ENCODE data around the gene SLC25A23.
"Not testable (repeated sequence)": the region's sequence is repeated elsewhere in the genome, so short reads cannot be mapped to it uniquely, and the experiment has no call there.

The SLC25A23 gene

DNA sequence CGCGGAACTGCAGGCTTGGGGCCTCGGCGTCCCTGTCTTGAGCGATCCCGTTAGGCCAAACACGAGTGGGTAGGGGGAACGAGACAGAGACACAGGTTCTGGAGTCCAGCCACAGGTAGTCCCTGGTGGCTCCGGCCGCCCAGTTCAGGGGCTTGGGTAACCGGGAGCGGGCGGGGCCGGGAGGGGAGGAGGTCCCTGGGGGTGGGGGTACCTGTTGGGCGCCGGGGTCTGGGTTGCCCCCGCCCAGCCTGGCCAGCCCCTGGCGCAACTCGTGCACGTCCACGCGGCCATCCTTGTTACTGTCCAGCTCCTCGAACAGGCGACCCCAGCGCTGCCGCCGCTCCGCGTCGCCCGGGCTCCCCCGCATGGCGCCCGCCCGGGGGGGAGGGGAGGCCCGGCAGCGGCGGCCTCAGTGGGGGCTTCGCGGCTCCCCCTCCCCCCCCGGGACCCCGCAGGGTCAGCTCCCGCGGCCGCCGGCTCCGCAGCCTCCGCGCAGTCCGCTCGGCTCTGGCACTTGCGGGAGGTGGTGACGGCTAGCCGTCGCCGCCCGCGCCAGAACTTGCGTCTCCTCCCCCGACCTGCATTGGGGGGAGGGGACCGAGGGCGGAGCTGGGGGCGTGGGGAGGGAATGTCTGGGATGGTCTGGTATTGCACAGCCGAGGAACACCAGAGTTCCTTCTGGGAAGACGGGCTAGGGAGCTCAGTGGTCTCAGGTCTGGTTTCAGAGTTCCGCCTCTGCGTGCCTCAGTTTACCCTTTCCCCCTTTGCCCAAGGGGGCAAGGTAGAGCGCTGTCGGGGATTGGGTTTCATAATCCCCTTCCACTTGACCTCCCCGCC, at the start of gene SLC25A23:
Gene SLC25A23 (minus strand): TSS at position 531 of the 837 bp plus-strand sequence. CDS start 164 bp downstream, at position 367.
- FAIRE-seq = no peak

DNA sequence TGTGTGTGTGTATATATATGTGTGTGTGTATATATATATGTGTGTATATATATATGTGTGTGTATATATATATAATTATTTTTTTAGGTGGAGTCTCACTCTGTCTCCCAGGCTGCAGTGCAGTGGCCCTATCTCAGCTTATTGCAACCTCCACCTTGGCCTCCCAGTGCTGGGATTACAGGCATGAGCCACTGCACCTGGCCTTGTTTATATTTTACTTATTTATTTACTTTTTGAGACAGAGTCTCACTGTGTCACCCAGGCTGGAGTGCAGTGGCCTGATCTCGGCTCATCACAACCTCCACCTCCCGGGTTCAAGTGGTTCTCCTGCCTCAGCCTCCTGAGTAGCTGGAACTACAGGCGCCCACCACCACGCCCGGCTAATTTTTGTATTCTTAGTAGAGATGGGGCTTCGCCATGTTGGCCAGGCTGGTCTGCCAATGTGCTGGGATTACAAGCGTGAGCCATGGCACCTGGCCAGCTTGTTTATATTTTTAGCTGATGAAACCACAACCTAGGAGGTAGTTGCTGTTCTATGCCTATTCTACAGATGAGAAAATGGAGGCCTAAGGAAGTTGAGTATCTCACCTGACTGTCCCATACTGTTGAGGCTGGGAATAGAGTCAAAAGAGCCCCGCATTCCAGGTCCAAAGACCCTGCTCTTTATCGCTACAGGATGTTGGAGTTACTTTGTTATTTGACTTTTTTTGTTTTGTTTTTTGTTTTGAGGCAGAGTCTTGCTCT, 48.6 kb upstream of the SLC25A23 start:
- FAIRE-seq = not testable (repeated sequence)

DNA sequence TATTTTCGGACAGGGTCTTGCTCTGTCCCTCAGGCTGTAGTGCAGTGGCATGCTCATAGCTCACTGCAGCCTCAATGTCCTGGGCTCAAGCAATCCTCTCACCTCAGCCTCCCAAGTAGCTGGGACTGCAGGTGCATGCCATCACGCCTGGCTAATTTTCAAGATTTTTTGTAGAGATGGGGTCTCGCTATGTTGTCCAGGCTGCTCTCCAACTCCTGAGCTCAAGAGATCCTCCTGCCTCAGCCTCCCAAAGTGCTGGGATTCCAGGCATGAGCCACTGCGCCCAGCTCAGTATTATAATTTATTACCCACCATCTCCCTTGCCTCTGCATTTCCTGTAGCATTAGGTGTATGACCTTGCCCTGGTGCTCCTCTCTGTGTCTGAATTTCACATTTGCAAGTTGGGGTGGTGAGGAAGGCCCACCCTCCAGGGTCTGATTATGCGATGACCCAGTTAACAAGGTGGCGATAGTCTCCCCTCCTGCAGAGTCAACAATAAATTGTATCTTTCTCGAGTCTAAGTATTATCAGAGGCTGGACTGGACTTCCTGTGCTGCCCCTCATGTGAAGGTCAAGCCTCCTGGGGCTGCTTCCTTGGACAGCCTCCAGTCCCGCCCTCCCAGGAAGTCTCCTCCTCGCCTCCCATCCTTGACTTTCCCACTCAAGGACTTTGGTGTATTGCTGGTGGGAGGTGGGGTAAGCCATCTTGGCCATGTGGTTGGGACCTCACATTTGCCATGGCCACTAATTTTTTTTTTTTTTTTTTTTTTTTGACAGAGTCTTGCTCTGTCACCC, 44.0 kb upstream of the SLC25A23 start:
- no peak for FAIRE-seq

DNA sequence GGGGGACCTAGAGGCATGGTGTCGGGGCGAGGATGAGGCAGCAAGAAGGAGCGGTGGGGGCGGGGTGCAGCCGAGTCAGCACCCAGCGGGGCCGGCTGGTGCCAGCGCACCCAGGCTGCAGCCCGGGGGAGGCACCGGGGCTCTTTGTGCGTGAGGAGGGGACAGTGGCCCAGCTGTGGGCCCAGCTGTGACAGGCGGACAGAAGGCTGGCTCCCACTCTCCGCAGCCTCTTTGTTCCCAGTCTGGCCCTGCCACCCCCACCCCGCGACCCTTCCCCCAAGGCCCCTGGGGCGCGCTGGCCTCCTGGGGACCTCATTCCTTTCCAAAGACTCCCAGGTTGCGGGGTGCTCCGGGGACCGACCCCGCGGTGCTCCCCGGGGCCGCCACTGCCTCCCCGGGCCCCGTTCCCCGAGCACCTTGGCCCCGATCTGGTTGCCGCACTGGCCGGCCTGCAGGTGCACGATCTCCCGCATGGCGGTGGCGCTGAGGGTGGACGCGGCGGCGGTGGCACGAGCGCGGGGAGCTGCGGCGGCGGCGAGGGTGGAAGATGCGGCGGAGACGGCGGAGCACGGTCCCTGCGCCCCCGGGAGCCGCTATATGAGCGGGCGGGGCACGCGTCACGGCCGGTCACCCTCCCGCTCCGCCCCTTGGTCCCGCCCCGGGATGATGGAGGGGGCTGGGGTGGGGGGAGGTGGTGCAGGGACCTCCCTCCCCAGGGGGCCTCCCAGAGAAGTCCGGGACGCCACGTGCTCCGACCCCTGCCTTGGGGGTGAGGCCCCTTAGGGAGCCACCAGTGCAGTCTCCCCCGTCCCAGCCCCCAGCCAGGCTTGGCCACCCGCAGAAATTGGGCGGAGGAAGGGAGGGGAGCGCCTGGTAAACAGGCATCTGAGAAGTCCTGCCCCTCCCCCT, 42.4 kb upstream of the SLC25A23 start, which contains the start of gene TUBB4A:
Gene TUBB4A (minus strand): TSS at position 570 of the 909 bp plus-strand sequence. CDS start 97 bp downstream, at position 473.
- no peak for FAIRE-seq

DNA sequence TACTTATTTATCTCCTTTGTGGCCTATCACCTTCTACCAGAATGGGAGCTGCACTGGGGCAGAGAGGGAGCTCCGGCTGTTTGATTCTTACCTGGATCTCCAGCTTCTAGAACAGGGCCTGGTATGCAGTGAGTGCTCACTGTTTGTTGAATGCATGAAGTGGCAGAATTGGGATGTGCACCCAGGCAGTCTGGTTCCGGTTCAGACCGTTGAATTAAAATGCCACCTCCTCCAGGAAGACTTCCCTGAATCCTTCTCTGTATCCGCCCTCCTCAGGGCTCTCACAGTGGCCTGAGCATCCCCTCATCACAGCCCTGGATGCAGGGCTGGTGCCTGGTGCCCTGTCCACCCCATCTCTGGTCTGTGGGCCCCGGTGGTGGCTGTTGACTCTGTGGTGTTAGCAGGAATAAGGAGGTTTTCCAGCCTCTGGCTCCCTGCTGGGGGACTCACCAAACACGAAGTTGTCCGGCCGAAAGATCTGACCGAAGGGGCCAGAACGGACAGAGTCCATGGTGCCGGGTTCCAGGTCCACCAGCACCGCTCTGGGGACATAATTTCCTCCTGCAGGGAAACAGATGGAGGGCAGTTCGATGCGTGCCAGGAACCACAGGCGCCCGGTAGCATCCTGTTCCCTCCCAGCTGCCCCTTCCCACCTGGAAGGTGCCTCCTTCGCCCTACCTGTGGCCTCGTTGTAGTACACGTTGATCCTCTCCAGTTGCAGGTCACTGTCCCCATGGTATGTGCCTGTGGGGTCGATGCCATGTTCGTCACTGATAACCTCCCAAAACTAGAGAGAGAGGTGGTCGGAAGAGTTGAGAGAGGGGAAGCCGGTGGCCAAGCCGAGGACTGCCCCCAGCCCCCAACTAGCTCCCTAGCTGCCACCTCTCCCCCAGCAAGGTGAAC, 41.5 kb upstream of the SLC25A23 start:
- no peak for FAIRE-seq

DNA sequence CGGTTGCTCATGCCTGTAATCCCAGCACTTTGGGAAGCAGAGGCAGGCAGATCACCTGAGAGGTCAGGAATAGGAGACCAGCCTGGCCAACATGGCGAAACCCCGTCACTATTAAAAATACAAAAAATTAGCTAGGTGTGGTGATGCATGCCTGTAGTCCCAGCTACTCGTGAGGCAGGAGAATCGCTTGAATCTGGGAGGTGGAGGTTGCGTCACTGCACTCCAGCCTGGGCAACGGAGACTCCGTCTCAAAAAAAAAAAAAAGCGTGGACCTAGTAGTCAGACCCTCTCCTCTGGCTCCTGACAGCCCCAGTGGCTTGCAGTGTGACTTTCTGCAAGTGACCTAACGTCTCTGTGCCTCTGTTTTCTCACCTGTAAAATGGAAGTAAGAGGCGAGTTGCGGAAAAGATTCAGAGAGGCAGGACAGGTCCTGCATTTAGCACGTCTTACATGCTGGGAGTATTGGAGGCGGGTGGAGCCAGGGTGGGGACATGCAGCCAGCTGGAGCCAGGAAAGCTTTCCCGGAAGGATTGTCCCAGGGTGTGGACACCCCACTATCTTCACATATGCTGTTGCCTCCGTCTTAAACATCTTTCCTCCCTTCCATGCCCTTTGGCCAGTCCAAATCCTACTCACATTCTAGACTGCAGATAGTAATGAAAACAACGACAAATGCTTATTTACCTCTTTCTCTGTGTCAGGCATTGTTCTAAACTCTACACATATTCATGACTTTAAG, 39.6 kb upstream of the SLC25A23 start:
- FAIRE-seq = no peak

DNA sequence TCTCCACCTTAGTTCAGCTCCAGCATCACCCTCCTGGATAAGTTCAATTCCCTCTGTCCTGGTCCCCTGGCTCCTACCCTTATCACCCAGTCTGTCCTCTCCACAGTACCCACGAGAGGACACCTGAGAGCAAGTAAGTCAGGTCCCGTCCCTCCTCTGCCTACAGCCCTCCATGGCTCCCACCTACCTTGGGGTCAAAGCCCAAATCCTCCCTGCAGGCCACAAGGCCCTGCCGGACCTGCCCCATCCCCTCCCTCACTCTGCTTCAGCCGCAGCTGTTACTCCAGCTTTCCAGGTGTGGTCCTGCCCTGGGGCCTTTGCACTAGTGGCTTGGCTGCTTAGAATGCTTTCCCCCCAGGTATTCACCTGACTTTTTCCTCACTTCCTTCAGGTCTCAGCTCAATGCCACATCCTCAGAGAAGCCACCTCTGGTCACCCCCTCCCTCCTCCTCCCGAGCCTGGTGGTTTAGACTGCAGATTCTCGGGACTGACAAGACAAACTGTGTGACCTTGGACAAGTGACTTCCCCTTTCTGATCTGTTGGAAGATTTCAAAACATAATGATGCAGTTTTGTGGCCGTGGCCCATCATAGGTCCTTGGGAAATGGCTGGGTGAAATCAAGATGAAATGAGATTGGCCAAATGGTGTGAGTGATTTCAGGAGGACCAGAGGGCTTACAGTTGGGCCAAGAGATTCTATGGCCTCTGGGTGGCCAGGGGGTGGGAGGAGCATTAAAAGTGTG, 38.9 kb upstream of the SLC25A23 start:
- FAIRE-seq = no peak

DNA sequence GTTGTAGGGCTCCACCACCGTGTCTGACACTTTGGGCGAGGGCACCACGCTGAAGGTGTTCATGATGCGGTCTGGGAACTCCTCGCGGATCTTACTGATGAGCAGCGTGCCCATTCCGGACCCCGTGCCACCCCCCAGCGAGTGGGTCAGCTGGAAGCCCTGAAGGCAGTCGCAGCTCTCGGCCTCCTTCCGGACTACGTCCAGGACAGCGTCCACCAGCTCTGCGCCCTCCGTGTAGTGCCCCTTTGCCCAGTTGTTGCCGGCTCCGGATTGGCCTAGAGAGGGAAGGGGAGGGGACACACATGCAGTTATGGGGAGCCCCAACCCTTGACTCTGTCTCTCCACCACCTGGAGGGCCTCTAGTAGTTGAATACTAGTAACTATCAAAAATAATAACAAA, 36.4 kb upstream of the SLC25A23 start:
- FAIRE-seq = no peak

DNA sequence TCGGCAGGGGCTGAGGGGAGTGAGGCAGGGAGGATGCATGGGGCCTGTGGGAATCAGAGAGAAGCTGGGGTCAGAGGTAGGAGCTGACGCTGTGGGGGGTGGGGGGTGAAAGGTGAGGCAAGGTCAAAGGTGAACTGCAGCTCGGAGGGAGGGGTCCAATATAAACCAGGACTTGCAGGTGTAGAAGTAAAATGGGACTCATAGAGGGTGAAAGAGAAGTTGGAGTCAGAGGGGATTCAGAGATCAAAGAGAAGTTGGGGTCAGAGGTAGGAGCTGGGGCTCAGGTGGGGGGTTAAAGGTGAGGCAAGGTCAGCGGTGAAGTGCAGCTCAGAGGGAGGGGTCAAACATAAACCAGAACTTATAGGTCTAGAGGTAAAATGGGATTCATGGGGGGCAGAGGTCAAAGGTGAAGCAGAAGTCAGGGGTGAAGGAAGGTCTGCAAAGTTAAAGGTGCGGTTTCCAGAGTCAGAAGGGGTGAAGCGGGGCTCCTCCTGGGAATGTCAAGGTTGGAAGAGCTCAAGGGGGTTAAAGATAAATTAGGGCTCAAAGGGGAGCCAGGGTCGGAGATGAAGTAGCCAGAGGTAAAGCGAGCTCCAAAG, 34.9 kb upstream of the SLC25A23 start:
- FAIRE-seq = no peak

DNA sequence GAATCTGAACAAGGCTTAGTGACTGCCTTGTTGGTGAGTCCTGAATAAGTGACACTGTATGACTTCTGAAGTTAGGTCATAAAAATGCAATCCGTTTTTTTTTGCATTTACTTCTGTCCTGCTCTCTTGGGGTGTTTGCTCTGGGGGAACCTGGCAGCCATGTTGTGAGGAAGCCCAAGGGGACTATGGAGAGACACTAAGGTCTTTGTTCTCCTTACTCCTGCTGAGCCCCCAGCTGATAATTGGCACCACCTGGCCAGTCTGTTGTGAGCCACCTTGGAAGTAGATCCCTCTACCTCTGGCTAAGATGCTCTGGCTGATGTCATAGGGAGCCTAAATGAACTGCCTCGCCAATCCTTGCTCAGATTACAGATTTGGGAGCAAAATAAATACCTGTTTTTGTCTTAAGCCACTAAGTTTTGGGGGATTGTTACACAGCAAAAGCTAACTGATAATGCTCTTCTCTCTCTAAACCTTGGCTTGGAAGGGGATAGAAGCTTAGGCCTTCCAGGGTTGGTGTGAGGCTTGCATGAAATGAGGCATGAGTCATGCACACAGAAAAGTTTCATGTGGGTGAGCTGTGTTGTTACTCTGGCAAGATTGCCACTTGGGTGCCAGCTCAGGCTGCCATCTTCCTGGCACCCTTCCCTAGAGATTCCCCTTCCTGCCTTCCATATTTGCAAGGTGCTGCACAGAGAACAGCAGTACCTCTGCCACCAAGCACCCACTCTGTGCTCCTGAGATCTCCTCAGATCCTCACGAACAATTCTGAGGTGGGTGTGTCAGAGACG, 32.4 kb upstream of the SLC25A23 start:
- no peak for FAIRE-seq

DNA sequence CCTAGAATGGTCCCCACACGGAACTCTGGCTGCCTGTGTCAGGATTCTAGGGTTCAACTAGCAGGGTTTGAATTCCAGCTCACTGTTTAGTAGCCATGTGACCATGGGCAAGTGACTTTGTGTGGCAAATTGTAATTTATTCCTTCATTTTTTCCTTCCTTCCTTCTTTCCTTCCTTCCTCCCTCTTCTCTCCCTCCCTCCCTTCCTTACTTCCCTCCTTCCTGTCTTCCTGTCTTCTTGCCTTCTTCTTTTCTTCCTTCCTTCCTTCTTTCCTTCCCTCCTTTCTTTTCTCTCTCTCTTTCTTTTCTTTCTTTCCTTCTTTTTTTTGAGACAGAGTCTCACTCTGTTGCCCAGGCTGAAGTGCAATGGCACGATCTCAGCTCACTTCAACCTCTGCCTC, 30.5 kb upstream of the SLC25A23 start:
- no peak for FAIRE-seq

DNA sequence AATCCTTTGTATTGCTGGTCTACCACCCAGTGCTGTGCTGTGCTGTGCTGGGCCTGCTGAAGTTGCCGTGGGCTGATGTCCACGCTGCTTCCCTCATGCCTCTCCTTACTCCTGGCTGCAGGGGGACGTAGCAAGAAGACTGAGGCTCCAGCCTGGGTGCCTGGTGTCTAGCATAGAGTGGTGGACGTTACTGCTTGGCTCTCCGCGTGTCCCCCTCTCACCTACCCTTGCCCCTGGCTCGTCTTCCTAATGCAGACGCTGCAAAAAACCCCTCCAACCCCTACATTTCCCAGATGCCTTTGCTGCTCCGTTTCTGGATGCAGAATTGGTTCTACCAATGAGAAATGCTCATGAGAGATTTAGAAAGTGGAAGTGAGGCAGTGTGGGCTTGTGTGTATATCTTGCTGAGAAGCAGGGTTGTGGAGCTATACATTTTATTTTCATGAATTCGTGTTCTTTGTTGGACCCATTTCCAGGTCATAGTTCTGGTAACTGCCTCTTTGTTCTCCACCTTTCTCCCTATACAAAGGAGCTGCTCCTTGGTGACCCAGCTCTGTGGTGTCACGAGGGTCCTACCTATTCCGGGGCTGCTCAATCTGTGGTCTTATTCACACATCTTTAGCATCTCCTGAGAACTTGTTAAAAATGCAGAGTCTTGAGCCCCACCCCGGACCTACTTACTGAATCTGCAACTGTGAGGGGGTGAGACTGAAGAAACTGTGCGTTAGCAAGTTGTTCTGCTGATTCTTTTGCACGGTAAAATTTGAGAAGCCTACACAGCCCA, 29.9 kb upstream of the SLC25A23 start:
- FAIRE-seq = no peak

DNA sequence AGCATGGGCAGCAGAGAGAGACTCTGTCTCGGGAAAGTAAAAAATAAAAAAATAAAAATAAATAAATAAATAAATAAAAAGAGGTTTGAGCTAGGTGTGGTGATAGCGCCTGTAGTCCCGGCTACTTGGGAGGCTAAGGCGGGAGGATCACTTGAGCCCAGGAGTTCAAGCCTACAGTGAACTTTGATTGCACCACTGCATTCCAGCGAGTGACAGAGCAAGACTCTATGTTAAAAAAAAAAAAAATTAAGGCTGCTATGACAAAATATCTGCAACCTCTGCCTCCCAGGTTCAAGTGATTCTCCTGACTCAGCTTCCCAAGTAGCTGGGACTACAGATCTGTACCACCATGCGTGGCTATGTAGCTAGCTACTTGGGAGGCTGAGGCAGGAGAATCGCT, 25.2 kb upstream of the SLC25A23 start:
- FAIRE-seq = no peak

DNA sequence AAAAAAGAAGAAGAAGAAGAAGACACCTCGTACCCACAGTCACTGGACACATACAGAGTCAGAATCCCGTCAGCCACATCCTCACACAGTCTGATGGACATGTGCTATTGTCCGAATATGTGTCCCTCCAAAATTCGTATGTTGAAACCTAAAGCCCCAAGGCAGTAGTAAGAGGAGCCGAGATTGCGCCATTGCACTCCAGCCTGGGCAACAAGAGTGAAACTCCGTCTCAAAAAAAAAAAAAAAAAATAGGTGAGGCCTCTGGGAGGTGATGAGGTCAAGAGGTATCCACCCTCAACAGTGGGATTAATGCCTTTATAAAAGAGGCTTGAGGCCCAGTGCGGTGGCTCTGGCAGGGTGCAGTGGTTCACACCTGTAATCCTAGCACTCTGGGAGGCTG, 24.6 kb upstream of the SLC25A23 start:
- no peak for FAIRE-seq

DNA sequence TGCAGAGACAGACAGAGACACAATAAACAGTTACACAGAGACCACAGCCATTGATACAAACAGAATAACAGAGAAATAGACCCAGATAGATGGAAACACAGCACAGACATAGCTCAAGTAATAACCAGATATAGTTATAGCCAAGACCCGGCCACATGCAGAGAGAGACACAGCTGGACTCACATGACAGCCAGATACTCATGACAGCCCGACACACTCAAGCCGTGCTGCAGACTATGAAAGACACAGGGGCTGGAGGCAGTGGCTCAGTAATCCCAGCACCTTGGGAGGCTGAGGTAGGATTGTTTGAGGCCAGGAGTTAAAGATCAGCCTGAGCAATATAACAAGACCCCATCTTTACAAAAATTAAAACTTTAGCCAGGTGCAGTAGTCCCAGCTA, 23.6 kb upstream of the SLC25A23 start:
- no peak for FAIRE-seq

DNA sequence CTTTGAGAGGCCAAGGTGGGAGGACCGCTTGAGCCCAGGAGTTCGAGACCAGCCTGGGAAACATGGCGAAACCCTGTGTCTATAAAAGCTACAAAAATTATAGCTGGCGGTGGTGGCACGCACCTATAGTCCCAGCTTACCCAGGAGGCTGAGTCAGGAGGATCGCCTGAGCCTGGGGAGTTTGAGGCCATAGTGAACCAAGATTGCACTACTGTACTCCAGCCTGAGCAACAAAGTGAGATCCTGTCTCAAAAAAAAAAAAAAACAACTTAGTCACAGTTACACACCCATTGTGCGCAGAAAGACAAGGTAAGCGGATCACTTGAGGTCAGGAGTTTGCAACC, 22.7 kb upstream of the SLC25A23 start:
- FAIRE-seq = no peak
